Measurements from ENCODE around the gene TAB2.

Gene TAB2

GRCh38 chr6:149317644-149318571, at the start of gene TAB2:
TAB2 (plus strand) TSS chr6:149317712; CDS start chr6:149369998, 52,286 bp downstream.
- peak; percentile 71 for DNase-seq

DNA sequence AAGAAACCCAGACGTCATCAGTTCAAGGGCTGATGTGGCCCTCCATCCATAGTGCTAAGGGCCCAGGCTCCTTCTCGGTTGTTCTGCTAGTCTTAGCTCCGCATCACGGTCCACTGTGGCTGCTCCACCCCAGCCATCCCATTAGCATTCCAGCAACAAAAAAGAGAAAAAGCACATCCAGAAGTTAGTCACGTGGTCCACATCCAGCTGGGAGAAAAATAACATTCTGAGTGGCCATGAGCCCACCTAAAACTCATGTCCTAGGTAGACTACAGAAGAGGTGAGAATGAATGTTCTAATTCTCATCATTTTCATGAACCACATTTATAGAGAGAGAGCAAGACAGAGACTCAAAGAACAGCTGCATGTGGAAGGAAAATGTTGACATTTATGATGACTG, 49.4 kb upstream of the TAB2 start:
- no peak for DNase-seq

- peak; percentile 53 for DNase-seq
Measured at GRCh38 chr6:149268768-149269167, 48.7 kb upstream of the TAB2 start.

DNA sequence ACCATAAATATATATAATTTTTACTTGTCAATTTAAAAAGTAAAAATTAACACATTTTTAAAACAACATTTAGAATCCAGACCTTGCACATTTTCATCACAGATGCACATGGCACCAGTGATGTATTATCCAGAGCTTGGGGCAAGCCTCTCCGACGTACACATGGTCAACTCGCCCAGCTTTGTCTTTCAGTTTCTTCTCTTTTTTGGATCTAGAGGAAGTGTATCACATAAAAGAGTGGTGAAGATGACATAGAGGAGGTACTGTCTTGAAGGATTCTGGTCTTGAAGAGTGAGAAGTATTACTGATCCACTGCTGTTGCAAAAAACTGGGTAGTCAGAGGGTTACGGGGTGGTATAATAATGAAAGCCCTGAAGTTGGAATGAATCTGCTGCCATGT, 46.9 kb upstream of the TAB2 start:
- DNase-seq = no peak

- peak; percentile 38 for DNase-seq
Measured at GRCh38 chr6:149271348-149272340, 45.9 kb upstream of the TAB2 start.

GRCh38 chr6:149273318-149273717, 44.2 kb upstream of the TAB2 start:
- no peak for DNase-seq

DNA sequence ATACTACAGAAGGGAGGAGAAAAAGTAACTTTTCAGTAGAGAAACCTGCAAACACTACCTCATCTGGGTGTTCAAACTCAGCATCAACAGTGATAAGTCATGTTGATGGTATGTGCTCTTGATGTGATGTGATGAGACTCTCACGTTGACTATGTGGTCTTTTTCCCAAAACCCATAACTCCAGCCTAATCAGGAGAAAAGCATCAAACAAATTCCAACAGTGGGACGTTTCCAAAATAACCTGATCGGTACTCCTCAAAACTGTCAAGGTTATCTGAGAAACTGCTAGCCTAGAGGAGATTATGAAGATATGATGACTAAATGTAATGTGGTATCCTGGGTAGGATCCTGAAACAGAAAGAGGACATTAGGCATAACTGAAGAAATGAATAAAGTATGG, 41.9 kb upstream of the TAB2 start:
- peak; percentile 46 for DNase-seq

DNA sequence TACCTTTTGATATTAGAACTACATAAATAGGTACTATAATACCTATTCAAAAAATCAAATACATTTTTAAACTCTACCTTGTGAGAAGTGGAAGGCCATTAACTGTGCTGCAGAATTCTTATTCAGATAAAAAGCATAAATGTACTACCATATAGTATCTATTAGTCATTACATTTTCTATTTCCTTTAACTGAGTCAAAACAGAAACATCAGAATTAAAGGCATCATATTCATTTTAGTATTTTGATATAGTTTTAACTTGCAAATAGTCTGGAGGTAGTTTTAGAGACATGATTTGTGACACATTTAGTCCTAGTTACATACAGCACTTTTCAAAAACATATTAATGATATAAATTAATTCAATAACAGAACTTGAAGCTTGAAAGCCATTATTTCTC, 39.9 kb upstream of the TAB2 start:
- DNase-seq = no peak

GRCh38 chr6:149278997-149279396, 38.5 kb upstream of the TAB2 start:
- no peak for DNase-seq

GRCh38 chr6:149284904-149285303, 32.6 kb upstream of the TAB2 start:
- DNase-seq = no peak

DNA sequence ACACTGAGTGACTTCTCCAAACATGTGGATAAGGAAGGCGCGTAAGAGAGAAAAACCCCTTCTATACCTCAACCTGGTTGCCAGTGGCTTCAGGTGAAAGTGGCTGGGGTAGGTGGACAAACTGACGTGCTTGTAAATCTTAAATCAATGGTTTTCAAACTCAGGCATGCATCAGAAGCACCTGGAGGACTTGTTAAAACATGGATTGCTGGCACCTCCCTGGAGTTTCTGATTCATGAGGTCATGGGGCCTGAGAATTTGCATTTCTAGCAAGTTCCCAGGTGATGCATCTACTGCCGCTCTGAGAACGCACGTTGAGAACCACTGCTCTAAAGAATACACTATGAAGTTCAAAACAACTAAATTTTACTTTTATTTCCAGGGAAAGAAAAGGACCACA, 31.9 kb upstream of the TAB2 start:
- DNase-seq = no peak

DNA sequence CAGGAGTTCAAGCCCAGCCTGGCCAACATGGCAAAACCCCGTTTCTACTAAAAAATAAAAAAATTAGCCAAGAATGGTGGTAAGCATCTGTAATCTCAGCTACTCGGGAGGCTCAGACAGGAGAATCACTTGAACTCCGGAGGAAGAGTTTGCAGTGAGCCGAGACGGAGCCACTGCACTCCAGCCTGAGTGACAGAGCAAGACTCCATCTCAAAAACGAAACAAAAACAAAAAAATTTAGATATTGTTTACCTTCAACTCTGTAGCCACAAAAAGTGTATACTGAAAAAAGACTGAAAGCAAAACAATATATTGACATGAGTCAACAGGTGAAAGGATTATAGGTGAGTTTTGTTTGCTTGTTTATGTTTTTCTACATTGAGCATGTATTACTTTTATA, 30.6 kb upstream of the TAB2 start:
- DNase-seq = no peak

- no peak for DNase-seq
Measured at GRCh38 chr6:149289192-149289781, 28.2 kb upstream of the TAB2 start.

GRCh38 chr6:149289966-149290365, 27.5 kb upstream of the TAB2 start:
- no peak for DNase-seq

- no peak for DNase-seq
Measured at GRCh38 chr6:149293244-149293643, 24.3 kb upstream of the TAB2 start.

DNA sequence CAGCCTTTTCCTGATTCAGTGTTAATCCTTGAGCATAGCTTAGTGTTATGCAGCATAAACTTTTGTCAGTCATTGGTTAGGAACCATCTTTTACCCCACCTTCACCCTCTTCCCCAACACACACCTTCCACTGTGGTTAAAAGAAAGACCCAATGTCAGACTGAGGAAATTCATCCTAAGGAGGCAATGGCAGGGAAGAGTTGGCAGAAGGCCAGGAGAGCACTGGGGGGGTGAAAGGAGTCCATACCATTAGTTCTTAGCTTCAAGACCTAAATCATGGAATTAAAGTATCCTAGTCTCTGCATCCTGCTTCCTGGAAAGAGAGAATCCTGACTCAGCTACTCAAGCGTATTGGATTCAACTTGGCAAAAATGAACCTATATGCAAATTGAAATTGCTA, 16.9 kb upstream of the TAB2 start:
- no peak for DNase-seq

DNA sequence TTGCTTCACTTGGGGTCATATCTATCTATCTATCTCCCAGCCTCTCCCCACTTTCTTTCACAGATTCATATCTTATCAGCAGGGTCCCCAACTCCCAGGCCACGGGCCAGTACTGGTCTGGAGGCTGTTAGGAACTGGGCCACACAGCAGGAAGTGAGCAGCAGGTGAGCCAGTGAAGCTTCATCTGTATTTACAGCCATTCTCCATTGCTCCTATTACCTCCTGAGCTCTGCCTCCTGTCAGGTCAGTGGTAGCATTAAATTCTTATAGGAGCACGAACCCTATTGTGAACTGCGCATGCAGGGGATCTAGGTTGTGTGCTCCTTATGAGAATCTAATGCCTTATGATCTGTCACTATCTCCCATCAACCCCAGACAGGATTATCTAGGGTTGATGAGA, 14.8 kb upstream of the TAB2 start:
- DNase-seq = no peak

GRCh38 chr6:149303468-149303867, 14.0 kb upstream of the TAB2 start:
- no peak for DNase-seq

GRCh38 chr6:149305372-149305771, 12.1 kb upstream of the TAB2 start:
- DNase-seq = no peak

DNA sequence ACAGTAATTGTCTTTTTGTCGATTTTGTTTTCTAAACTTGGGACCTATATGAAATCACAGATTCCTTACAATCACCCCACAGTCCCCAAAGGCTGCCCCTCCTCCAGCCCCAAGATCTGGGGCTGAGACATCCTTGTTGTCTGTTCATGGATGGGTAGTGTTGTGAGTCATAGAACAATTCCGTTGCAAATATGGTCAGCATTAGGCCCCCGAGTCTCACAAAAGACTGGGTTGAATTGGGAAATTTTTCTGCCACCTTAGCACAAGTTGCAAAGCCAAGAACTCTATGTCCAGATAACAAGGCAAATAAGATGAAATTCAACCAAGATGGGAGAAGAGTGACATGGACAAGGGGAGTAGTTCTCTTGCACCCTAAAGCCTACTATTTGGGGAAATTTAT, 10.5 kb upstream of the TAB2 start:
- DNase-seq = peak; percentile 36

GRCh38 chr6:149311293-149311692, 6.2 kb upstream of the TAB2 start:
- DNase-seq = no peak

DNA sequence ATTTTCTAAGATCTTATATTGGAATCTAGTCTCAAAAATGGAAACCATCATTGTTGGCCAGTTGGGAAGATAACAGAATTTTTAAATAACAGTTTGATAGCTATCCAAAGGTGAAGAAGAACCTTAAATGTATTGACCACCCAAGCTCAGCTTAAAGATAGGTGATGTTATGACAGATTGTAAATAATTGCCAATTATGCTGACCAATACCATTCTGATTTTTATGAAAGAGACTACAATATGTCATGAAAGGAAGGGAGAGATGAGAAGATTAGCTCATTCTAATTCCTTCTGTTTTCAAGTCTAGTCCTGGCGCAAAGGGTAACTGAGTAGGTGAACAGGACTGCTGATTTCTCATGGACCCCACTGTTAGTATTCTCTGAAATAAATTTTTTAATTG, 5.7 kb upstream of the TAB2 start:
- DNase-seq = no peak

DNA sequence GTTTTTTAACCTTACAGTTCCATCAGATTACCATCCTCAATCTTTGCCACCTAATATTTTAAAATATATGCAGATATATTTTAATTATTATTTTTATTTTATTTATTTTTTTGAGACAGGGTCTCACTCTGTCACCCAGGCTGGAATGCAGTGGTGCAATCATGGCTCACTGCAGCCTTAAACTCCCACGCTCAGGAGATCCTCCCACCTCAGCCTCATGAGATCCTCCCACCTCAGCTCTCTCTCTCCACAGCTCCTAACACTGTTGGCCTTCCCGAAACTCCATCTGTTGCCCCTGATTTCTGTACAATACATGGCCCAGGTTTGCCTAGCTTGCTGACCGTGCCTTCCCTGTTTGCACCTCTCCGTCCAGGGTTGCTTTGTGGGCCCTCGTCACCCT, 4.4 kb upstream of the TAB2 start:
- DNase-seq = peak; percentile 47

Measured in NCI-H226 (cell line).